Measurements from ENCODE around the gene TSKU. TPM values are rescaled to one million over a fixed set of nuclear protein-coding genes. Genes with fewer than 3 reads are reported as not detected.

TSKU gene
- total and polyA plus RNA-seq, 9 of the 15 experiments (the other 6 are each of a cell fraction or from before 2014, with no cell fraction given), result 0.60 to 11.9 (median 8.4) TPM

DNA sequence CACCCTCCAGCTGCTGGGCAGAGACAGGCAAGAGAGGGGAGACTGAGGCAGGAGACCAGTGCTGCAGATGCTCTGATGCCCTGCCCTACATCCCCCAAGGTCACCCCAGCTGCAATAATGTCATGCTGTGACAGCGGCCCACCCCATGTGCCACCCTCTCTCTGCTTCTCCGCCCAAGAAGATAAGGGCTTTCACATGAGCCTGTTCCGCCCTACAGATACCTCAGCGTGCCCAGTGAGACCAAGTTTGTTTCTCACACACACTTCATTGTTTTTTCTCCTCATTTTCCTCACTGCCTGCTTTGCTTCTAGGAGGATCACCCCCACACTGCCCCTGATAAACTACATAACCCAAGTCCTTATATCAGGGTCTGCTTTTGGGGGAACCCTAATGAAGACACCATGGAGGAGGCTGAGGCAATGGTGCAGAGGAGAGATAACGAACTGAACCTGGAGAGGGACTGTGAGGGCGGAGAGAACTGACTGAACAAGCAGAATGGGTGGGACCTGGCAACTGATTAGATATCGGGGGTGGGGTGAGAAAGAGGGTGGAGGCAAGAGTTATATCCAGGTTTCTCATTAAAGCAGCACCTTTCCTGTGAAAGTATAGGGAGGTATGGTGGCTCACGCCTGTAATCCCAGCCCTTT is 37.5 kb upstream of the TSKU start (continued):
- TF ChIP-seq, protein P1, sequence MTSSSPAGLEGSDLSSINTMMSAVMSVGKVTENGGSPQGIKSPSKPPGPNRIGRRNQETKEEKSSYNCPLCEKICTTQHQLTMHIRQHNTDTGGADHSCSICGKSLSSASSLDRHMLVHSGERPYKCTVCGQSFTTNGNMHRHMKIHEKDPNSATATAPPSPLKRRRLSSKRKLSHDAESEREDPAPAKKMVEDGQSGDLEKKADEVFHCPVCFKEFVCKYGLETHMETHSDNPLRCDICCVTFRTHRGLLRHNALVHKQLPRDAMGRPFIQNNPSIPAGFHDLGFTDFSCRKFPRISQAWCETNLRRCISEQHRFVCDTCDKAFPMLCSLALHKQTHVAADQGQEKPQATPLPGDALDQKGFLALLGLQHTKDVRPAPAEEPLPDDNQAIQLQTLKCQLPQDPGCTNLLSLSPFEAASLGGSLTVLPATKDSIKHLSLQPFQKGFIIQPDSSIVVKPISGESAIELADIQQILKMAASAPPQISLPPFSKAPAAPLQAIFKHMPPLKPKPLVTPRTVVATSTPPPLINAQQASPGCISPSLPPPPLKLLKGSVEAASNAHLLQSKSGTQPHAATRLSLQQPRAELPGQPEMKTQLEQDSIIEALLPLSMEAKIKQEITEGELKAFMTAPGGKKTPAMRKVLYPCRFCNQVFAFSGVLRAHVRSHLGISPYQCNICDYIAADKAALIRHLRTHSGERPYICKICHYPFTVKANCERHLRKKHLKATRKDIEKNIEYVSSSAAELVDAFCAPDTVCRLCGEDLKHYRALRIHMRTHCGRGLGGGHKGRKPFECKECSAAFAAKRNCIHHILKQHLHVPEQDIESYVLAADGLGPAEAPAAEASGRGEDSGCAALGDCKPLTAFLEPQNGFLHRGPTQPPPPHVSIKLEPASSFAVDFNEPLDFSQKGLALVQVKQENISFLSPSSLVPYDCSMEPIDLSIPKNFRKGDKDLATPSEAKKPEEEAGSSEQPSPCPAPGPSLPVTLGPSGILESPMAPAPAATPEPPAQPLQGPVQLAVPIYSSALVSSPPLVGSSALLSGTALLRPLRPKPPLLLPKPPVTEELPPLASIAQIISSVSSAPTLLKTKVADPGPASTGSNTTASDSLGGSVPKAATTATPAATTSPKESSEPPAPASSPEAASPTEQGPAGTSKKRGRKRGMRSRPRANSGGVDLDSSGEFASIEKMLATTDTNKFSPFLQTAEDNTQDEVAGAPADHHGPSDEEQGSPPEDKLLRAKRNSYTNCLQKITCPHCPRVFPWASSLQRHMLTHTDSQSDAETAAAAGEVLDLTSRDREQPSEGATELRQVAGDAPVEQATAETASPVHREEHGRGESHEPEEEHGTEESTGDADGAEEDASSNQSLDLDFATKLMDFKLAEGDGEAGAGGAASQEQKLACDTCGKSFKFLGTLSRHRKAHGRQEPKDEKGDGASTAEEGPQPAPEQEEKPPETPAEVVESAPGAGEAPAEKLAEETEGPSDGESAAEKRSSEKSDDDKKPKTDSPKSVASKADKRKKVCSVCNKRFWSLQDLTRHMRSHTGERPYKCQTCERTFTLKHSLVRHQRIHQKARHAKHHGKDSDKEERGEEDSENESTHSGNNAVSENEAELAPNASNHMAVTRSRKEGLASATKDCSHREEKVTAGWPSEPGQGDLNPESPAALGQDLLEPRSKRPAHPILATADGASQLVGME (CRISPR knock-in tag; IDR thresholded peaks at IDR 0.05), result no peak
- TF ChIP-seq STAG1 (CRISPR knock-in tag; IDR thresholded peaks at IDR 0.05; ENCODE audit: borderline replicate concordance) (no peak), NELFE (IDR thresholded peaks at IDR 0.05; ENCODE audit: insufficient read depth, insufficient read length) (no peak), ZNF239 (CRISPR knock-in tag; IDR thresholded peaks at IDR 0.05) (peak; percentile 18; the same call in 1 of the 2 replicates), COPS2 (conservative IDR thresholded peaks at IDR 0.05) (no peak), NCOR1 (IDR thresholded peaks at IDR 0.05) (peak; percentile 81), DIDO1 (tag; IDR thresholded peaks at IDR 0.05; ENCODE audit: low read depth) (no peak), THRAP3 (IDR thresholded peaks at IDR 0.05; ENCODE audit: borderline replicate concordance) (no peak), NR3C1 (CRISPR knock-in tag; IDR thresholded peaks at IDR 0.05) (no peak), ZBTB17 (CRISPR knock-in tag; IDR thresholded peaks at IDR 0.05) (peak; percentile 30; the same call in 1 of the 2 replicates)
- TF ChIP-seq, protein P2, sequence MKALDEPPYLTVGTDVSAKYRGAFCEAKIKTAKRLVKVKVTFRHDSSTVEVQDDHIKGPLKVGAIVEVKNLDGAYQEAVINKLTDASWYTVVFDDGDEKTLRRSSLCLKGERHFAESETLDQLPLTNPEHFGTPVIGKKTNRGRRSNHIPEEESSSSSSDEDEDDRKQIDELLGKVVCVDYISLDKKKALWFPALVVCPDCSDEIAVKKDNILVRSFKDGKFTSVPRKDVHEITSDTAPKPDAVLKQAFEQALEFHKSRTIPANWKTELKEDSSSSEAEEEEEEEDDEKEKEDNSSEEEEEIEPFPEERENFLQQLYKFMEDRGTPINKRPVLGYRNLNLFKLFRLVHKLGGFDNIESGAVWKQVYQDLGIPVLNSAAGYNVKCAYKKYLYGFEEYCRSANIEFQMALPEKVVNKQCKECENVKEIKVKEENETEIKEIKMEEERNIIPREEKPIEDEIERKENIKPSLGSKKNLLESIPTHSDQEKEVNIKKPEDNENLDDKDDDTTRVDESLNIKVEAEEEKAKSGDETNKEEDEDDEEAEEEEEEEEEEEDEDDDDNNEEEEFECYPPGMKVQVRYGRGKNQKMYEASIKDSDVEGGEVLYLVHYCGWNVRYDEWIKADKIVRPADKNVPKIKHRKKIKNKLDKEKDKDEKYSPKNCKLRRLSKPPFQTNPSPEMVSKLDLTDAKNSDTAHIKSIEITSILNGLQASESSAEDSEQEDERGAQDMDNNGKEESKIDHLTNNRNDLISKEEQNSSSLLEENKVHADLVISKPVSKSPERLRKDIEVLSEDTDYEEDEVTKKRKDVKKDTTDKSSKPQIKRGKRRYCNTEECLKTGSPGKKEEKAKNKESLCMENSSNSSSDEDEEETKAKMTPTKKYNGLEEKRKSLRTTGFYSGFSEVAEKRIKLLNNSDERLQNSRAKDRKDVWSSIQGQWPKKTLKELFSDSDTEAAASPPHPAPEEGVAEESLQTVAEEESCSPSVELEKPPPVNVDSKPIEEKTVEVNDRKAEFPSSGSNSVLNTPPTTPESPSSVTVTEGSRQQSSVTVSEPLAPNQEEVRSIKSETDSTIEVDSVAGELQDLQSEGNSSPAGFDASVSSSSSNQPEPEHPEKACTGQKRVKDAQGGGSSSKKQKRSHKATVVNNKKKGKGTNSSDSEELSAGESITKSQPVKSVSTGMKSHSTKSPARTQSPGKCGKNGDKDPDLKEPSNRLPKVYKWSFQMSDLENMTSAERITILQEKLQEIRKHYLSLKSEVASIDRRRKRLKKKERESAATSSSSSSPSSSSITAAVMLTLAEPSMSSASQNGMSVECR (CRISPR knock-in tag; IDR thresholded peaks at IDR 0.05), result no peak
- TF ChIP-seq, protein P3, sequence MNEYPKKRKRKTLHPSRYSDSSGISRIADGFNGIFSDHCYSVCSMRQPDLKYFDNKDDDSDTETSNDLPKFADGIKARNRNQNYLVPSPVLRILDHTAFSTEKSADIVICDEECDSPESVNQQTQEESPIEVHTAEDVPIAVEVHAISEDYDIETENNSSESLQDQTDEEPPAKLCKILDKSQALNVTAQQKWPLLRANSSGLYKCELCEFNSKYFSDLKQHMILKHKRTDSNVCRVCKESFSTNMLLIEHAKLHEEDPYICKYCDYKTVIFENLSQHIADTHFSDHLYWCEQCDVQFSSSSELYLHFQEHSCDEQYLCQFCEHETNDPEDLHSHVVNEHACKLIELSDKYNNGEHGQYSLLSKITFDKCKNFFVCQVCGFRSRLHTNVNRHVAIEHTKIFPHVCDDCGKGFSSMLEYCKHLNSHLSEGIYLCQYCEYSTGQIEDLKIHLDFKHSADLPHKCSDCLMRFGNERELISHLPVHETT (CRISPR knock-in tag; conservative IDR thresholded peaks at IDR 0.05 in 1 of 2, IDR thresholded peaks at IDR 0.05 in 1 of 2), result peak in 1 of 2 experiments; percentile 33; a peak in 1 of 4 replicates

Data from K562 (cell line).